GM12878 (cell line): Measurements from ENCODE around the gene RSAD2. TPM values are rescaled to one million over a fixed set of nuclear protein-coding genes. Genes with fewer than 3 reads are reported as not detected.

Experiments
- ATF7 ChIP-seq: fragments of 450-650 bp; IDR thresholded peaks from 2 replicates; pipeline ENCODE4 v1.6.1; 2016; ENCODE audit warnings: low read depth, mild to moderate bottlenecking
- BMI1 ChIP-seq: fragments of 450-650 bp; IDR thresholded peaks from 2 replicates; pipeline ENCODE4 v1.6.1; 2016; ENCODE audit warnings: mild to moderate bottlenecking, moderate library complexity, borderline replicate concordance
- CHD4 ChIP-seq: fragments of 200-600 bp; sonication (generic); IDR thresholded peaks from 2 replicates; pipeline ENCODE4 v1.6.1; 2016; ENCODE audit warnings: mild to moderate bottlenecking
- EGR1 ChIP-seq, 2 experiments: IDR thresholded peaks; 1 replicate in 1 of 2; 2 replicates in 1 of 2; pipeline ENCODE4 v1.6.1; 2011 to 2012; ENCODE audit warnings: low read depth in 2 of 2, low read length in 2 of 2, borderline replicate concordance in 1 of 2, mild to moderate bottlenecking in 1 of 2, moderate library complexity in 1 of 2
- HDGF ChIP-seq: fragments of 450-650 bp; IDR thresholded peaks from 2 replicates; pipeline ENCODE4 v1.6.1; 2016; ENCODE audit warnings: antibody characterized with exemption
- IRF4 ChIP-seq: IDR thresholded peaks from 2 replicates; pipeline ENCODE4 v1.6.1; 2011; ENCODE audit warnings: low read depth, low read length
- KAT2A ChIP-seq: conservative IDR thresholded peaks from 2 replicates; pipeline ENCODE4 v1.6.1; 2011; ENCODE audit warnings: low read depth, low read length; ENCODE audit not compliant: control insufficient read depth
- LARP7 ChIP-seq: fragments of 450-650 bp; IDR thresholded peaks from 2 replicates; pipeline ENCODE4 v1.6.1; 2017; ENCODE audit warnings: mild to moderate bottlenecking
- MYB ChIP-seq: fragments of 150-350 bp; IDR thresholded peaks from 2 replicates; pipeline ENCODE4 v1.6.1; 2014; ENCODE audit warnings: mild to moderate bottlenecking, low read depth, low read length, borderline replicate concordance
- MYC ChIP-seq: IDR thresholded peaks from 2 replicates; pipeline ENCODE4 v1.6.1; 2011; ENCODE audit warnings: mild to moderate bottlenecking, low read length, moderate library complexity, inconsistent platforms; ENCODE audit not compliant: insufficient read depth, insufficient replicate concordance, insufficient read length, severe bottlenecking
- NR2C2 ChIP-seq: IDR thresholded peaks from 2 replicates; pipeline ENCODE4 v1.6.1; 2011; ENCODE audit warnings: borderline replicate concordance, low read depth; ENCODE audit not compliant: control insufficient read depth, insufficient read length
- NRF1 ChIP-seq: conservative IDR thresholded peaks from 2 replicates; pipeline ENCODE4 v1.6.1; 2011; ENCODE audit warnings: mild to moderate bottlenecking, low read depth, low read length, improper control_type of control experiment
- POLR2A ChIP-seq: IDR thresholded peaks from 2 replicates; pipeline ENCODE4 v1.6.1; 2011; ENCODE audit warnings: low read depth, mild to moderate bottlenecking, low read length
- POLR2AphosphoS5 ChIP-seq: IDR thresholded peaks from 2 replicates; pipeline ENCODE4 v1.6.1; 2011; ENCODE audit warnings: mild to moderate bottlenecking, low read length, inconsistent platforms
- POU2F2 ChIP-seq: IDR thresholded peaks from 3 replicates; pipeline ENCODE4 v1.6.1; 2011; ENCODE audit warnings: low read depth, mild to moderate bottlenecking, low read length, borderline replicate concordance
- RAD51 ChIP-seq: fragments of 450-650 bp; IDR thresholded peaks from 2 replicates; pipeline ENCODE4 v1.6.1; 2016; ENCODE audit warnings: moderate library complexity, mild to moderate bottlenecking, inconsistent platforms
- RELB ChIP-seq: fragments of 450-650 bp; IDR thresholded peaks from 2 replicates; pipeline ENCODE4 v1.6.1; 2017; ENCODE audit warnings: low read depth, mild to moderate bottlenecking, moderate library complexity
- RUNX3 ChIP-seq: IDR thresholded peaks from 2 replicates; pipeline ENCODE4 v1.6.1; 2012; ENCODE audit warnings: low read length, inconsistent platforms
- SIN3A ChIP-seq: IDR thresholded peaks from 2 replicates; pipeline ENCODE4 v1.6.1; 2012; ENCODE audit warnings: low read depth, low read length, improper control_type of control experiment
- SKIL ChIP-seq: fragments of 450-650 bp; IDR thresholded peaks from 2 replicates; pipeline ENCODE4 v1.6.1; 2017; ENCODE audit warnings: mild to moderate bottlenecking, low read depth, inconsistent platforms; ENCODE audit not compliant: poor library complexity, severe bottlenecking
- TAF1 ChIP-seq: IDR thresholded peaks from 2 replicates; pipeline ENCODE4 v1.6.1; 2011; ENCODE audit warnings: mild to moderate bottlenecking, low read depth, low read length, borderline replicate concordance
- TCF12 ChIP-seq: IDR thresholded peaks from 2 replicates; pipeline ENCODE4 v1.6.1; 2011; ENCODE audit warnings: low read depth, mild to moderate bottlenecking, low read length
- YY1 ChIP-seq: IDR thresholded peaks from 2 replicates; pipeline ENCODE4 v1.6.1; 2011; ENCODE audit warnings: low read depth, mild to moderate bottlenecking, low read length
- ZBED1 ChIP-seq: IDR thresholded peaks from 2 replicates; pipeline ENCODE4 v1.6.1; 2016; ENCODE audit warnings: borderline replicate concordance
- ZNF207 ChIP-seq: fragments of 450-650 bp; IDR thresholded peaks from 2 replicates; pipeline ENCODE4 v1.6.1; 2014; ENCODE audit warnings: antibody characterized with exemption, mild to moderate bottlenecking, borderline replicate concordance
- ZNF622 ChIP-seq: fragments of 450-650 bp; IDR thresholded peaks from 2 replicates; pipeline ENCODE4 v1.6.1; 2017; ENCODE audit warnings: mild to moderate bottlenecking, inconsistent platforms
- ZNF687 ChIP-seq: fragments of 450-650 bp; IDR thresholded peaks from 2 replicates; pipeline ENCODE4 v1.6.1; 2017; ENCODE audit warnings: mild to moderate bottlenecking, moderate library complexity
- polyA plus RNA-seq, 11 experiments: library from polyadenylated mRNA; depleted of rRNA in 4 of 11; unstranded in 6 of 11; stranded (reverse) in 5 of 11; fragments of >200 nt; fragmentation: Nextera tagmentation in 4 of 11; fragmentation: Illumina TruSeq in 1 of 11; extraction: Ambion mirVana in 4 of 11; extraction: Trizol in 1 of 11; gene quantifications; 1 replicate in 1 of 11; 2 replicates in 10 of 11; pipeline versions ENCODE4 v1.2.1 to v1.2.3, GENCODE V29; 2011 to 2016; ENCODE audit warnings: inconsistent platforms in 2 of 11, missing spikeins in 2 of 11, low read depth in 1 of 11
- total RNA-seq, 4 experiments: library from RNA; depleted of rRNA in 3 of 4; stranded (reverse); fragments of >200 nt in 3 of 4; fragmentation: Illumina TruSeq in 1 of 4; extraction: Trizol in 1 of 4; gene quantifications; 2 replicates each; pipeline versions ENCODE4 v1.2.1 to v1.2.3, GENCODE V29; 2013 to 2021

RSAD2 gene
- total and polyA plus RNA-seq, 10 of the 15 experiments (the other 5 are each of a cell fraction or from before 2014, with no cell fraction given): 0.24 to 0.90 (median 0.69) TPM

GRCh38 chr2:6845312-6845711 lies 32.3 kb upstream of the RSAD2 start (continued):
- TF ChIP-seq ZNF687 (no peak), POLR2AphosphoS5 (no peak), ATF7 (no peak), LARP7 (no peak), EGR1 (IDR thresholded peaks at IDR 0.05; ENCODE audit: borderline replicate concordance in 1 of 2, low read depth in 2 of 2, low read length in 2 of 2) (no peak), RAD51 (no peak), RUNX3 (no peak), NR2C2 (no peak), NRF1 (no peak), MYC (no peak), MYB (no peak), IRF4 (0 out of 2 replicates have a peak, but pooled peaks have one; percentile 35), TCF12 (no peak), SIN3A (no peak), POU2F2 (peak; percentile 44; the same call in 2 of the 3 replicates), POLR2A (no peak), TAF1 (no peak), CHD4 (no peak), SKIL (no peak), YY1 (peak; percentile 69), ZBED1 (no peak), BMI1 (no peak), ZNF622 (no peak), ZNF207 (no peak), KAT2A (no peak), RELB (peak; percentile 57), HDGF (no peak)
